HG03139 (cell line): ENCODE data around the gene TMEM120B.

ENCODE experiments used
- ATAC-seq: cut with Tn5 transposase; IDR thresholded peaks from one replicate; pipeline ENCODE4 v1.9.1; 2021; ENCODE audit not compliant: unreplicated experiment

TMEM120B gene

GRCh38 chr12:121830134-121830533 is 117.6 kb downstream of the TMEM120B start:
- ATAC-seq = no peak

GRCh38 chr12:121830588-121831265 is 118.2 kb downstream of the TMEM120B start:
- no peak for ATAC-seq
